Caco-2 (cell line): ENCODE results near the gene DEPDC1B. TPM values are rescaled to one million over a fixed set of nuclear protein-coding genes. Genes with fewer than 3 reads are reported as not detected.

Experiments used
- BruUV-seq: library from RNA; stranded (reverse); fragments of 400-500 nt; replicated peaks from 2 replicates; lab custom pipeline; 2021; lab: Mats Ljungman, UMichigan
- CTCF ChIA-PET: fragments of 300-600 bp; sonication (Branson Sonifier 250); formaldehyde crosslinking; loops from one replicate; lab custom pipeline; 2022; ENCODE audit warnings: antibody characterized with exemption; lab: Charles Lee
- POLR2A ChIA-PET: fragments of 300-600 bp; sonication (Branson Sonifier 250); formaldehyde crosslinking; loops from one replicate; lab custom pipeline; 2022; ENCODE audit warnings: antibody characterized with exemption; lab: Charles Lee
- DNase-seq, 2 experiments: peaks; one replicate each; pipeline versions ENCODE4 v3.0.0 to v3.0.0-alpha.2; 2020 to 2022
- H3K27me3 ChIP-seq: replicated peaks from 2 replicates; pipeline ENCODE4 v1.6.0; 2011; ENCODE audit warnings: low read length; ENCODE audit not compliant: control insufficient read depth, insufficient read depth
- H3K36me3 ChIP-seq: 2 replicates; pipeline ENCODE4 v1.5.1; 2011; ENCODE audit warnings: low read length; ENCODE audit not compliant: control insufficient read depth, insufficient read depth
- H3K4me1 ChIP-seq: fragments of 250-450 bp; sonication (Bioruptor Pico); 2 replicates; pipeline ENCODE4 v1.5.1; 2020; ENCODE audit warnings: mild to moderate bottlenecking
- H3K4me3 ChIP-seq: 2 replicates; pipeline ENCODE4 v1.5.1; 2011; ENCODE audit warnings: low read depth, mild to moderate bottlenecking, control low read depth, low read length
- H3K9me3 ChIP-seq: fragments of 250-450 bp; sonication (Bioruptor Pico); 2 replicates; pipeline ENCODE4 v1.5.1; 2020; ENCODE audit warnings: mild to moderate bottlenecking, moderate library complexity
- H3K27ac Mint-ChIP-seq: one replicate; pipeline ENCODE4 v1.8.0; 2022; ENCODE audit warnings: mixed read lengths; ENCODE audit not compliant: unreplicated experiment
- H3K27me3 Mint-ChIP-seq: one replicate; pipeline ENCODE4 v1.8.0; 2022; ENCODE audit warnings: mixed read lengths; ENCODE audit not compliant: insufficient read depth, unreplicated experiment
- H3K36me3 Mint-ChIP-seq: one replicate; pipeline ENCODE4 v1.8.0; 2022; ENCODE audit warnings: mild to moderate bottlenecking, mixed read lengths; ENCODE audit not compliant: insufficient read depth, unreplicated experiment
- H3K4me1 Mint-ChIP-seq: one replicate; pipeline ENCODE4 v1.8.0; 2022; ENCODE audit warnings: low read depth, mixed read lengths; ENCODE audit not compliant: unreplicated experiment
- H3K4me3 Mint-ChIP-seq: one replicate; pipeline ENCODE4 v1.8.0; 2022; ENCODE audit warnings: mild to moderate bottlenecking, moderate library complexity, mixed read lengths; ENCODE audit not compliant: unreplicated experiment
- H3K9me3 Mint-ChIP-seq: one replicate; pipeline ENCODE4 v1.8.0; 2022; ENCODE audit warnings: mixed read lengths; ENCODE audit not compliant: unreplicated experiment
- intact Hi-C: fragments of 100-400 bp; cut with micrococcal nuclease; formaldehyde crosslinking; loops from one replicate; pipeline ENCODE4 v1.10.0; 2022; ENCODE audit not compliant: unreplicated experiment
- total RNA-seq: library from RNA; stranded (reverse); gene quantifications from 2 replicates; pipeline ENCODE4 v1.2.3, GENCODE V29; 2022
- TF ChIP-seq, protein P1 (sequence below), 2 experiments: fragments of 200-600 bp in 1 of 2; IDR thresholded peaks; 1 replicate in 1 of 2; 2 replicates in 1 of 2; pipeline versions ENCODE4 v1.5.1 to v1.8.0; 2011 to 2022; ENCODE audit warnings: antibody characterized with exemption in 1 of 2, control low read depth in 1 of 2, inconsistent platforms in 1 of 2, low read depth in 1 of 2, low read length in 1 of 2, mild to moderate bottlenecking in 1 of 2, moderate library complexity in 1 of 2; ENCODE audit not compliant: insufficient read depth in 1 of 2, severe bottlenecking in 1 of 2, unreplicated experiment in 1 of 2

The DEPDC1B gene
- total RNA-seq, 1 experiment from 2014 or later = 44.9 TPM

DNA sequence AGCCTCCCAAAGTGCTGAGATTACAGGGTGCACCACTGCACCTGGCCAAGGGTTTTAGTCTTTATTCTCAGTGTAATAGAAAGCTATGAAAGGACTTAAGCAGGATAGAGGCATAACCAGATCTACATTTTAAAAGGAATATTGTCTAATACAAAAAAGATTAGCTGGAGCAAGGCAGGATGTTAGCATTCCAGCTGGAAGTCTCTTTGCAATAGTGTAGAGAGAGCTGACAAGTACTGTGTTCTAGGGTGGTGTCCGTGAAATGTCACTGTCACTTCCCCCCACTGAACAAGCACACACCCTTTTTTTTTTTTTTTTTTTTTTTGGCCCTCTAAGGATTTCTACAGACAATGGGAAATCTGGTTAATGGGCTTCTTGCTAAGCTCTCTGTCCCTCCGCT lies 24.2 kb upstream of the DEPDC1B start:
- peaks cover 15% of the 10 kb centered on the region for H3K4me1 Mint-ChIP-seq
- DNase-seq = no peak
- H3K36me3 Mint-ChIP-seq = no peaks in the 10 kb centered on the region
- no TSS peak for BruUV-seq
- no peaks in the 10 kb centered on the region for H3K27me3 ChIP-seq
- H3K9me3 Mint-ChIP-seq = no peaks in the 10 kb centered on the region
- ChIA-PET CTCF (interaction anchor here (0.6 kb wide), 1 partner anchor 1064 kb away, joined by 4 read pairs; no protein-coding TSS in a partner anchor), POLR2A (no interaction called here)
- no peaks in the 10 kb centered on the region for H3K9me3 ChIP-seq
- no peaks in the 10 kb centered on the region for H3K4me1 ChIP-seq
- no peak overlapping the region for H3K4me3 ChIP-seq
- no peak overlapping the region for H3K27ac Mint-ChIP-seq
- no peaks in the 10 kb centered on the region for H3K36me3 ChIP-seq
- TF ChIP-seq, protein P1, sequence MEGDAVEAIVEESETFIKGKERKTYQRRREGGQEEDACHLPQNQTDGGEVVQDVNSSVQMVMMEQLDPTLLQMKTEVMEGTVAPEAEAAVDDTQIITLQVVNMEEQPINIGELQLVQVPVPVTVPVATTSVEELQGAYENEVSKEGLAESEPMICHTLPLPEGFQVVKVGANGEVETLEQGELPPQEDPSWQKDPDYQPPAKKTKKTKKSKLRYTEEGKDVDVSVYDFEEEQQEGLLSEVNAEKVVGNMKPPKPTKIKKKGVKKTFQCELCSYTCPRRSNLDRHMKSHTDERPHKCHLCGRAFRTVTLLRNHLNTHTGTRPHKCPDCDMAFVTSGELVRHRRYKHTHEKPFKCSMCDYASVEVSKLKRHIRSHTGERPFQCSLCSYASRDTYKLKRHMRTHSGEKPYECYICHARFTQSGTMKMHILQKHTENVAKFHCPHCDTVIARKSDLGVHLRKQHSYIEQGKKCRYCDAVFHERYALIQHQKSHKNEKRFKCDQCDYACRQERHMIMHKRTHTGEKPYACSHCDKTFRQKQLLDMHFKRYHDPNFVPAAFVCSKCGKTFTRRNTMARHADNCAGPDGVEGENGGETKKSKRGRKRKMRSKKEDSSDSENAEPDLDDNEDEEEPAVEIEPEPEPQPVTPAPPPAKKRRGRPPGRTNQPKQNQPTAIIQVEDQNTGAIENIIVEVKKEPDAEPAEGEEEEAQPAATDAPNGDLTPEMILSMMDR (IDR thresholded peaks at IDR 0.05; ENCODE audit: insufficient read depth in 1 of 2, low read depth in 1 of 2, low read length in 1 of 2, severe bottlenecking in 1 of 2, unreplicated experiment in 1 of 2) = no peak
- H3K4me3 Mint-ChIP-seq = no peak overlapping the region
- H3K27me3 Mint-ChIP-seq = no peaks in the 10 kb centered on the region
- intact Hi-C loops = no loop called here

DNA sequence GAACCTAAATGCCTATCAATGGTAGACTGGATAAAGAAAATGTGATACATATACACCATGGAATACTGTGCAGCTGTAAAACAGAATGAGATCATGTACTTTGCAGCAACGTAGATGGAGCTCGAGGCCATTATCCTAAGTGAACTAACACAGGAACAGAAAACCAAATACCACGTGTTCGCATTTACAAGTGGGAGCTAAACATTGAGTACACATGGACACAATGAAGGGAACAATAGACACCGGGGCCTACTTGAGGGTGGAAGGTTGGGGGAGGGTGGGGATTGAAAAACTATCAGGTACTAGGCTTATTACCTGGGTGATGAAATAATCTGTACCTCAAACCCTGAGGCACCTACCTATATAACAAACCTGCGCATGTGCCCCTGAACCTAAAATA lies 22.4 kb upstream of the DEPDC1B start:
- H3K4me3 Mint-ChIP-seq = no peak overlapping the region
- H3K27ac Mint-ChIP-seq = no peak overlapping the region
- intact Hi-C loops = no loop called here
- Histone ChIP-seq H3K9me3 (no peaks in the 10 kb centered on the region), H3K27me3 (no peaks in the 10 kb centered on the region), H3K4me3 (no peak overlapping the region), H3K4me1 (no peaks in the 10 kb centered on the region), H3K36me3 (no peaks in the 10 kb centered on the region)
- DNase-seq = no peak
- ChIA-PET POLR2A (no interaction called here), CTCF (interaction anchor here (1.4 kb wide), 1 partner anchor 12 kb away, joined by 3 read pairs; no protein-coding TSS in a partner anchor)
- BruUV-seq = no TSS peak
- H3K36me3 Mint-ChIP-seq = no peaks in the 10 kb centered on the region
- no peaks in the 10 kb centered on the region for H3K27me3 Mint-ChIP-seq
- TF ChIP-seq, protein P1 (IDR thresholded peaks at IDR 0.05; ENCODE audit: insufficient read depth in 1 of 2, low read depth in 1 of 2, low read length in 1 of 2, severe bottlenecking in 1 of 2, unreplicated experiment in 1 of 2) = no peak
- peaks cover 15% of the 10 kb centered on the region for H3K4me1 Mint-ChIP-seq
- peaks cover 6% of the 10 kb centered on the region for H3K9me3 Mint-ChIP-seq

DNA sequence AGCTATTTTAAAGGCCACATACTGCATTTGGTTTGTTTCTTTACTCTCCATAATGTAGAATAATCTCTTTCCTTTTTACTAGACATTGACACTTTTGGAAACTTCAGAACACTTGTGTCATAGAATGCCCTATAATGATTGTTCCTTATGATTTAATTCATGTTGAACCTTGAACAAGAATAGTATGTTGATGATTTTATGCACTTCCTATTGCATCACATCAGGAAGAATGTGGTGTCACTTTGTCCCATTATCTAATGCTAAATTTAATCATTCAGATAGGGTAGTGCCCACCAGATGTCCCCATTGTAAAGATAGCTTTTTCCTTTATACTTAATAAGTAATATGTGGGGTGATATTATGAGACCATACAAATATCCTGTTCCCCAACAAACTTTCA lies 19.4 kb upstream of the DEPDC1B start:
- DNase-seq = no peak
- Mint-ChIP-seq H3K4me1 (peaks cover 15% of the 10 kb centered on the region), H3K36me3 (no peaks in the 10 kb centered on the region), H3K9me3 (peaks cover 16% of the 10 kb centered on the region), H3K27ac (no peak overlapping the region), H3K4me3 (no peak overlapping the region), H3K27me3 (no peaks in the 10 kb centered on the region)
- H3K4me3 ChIP-seq = no peak overlapping the region
- no peaks in the 10 kb centered on the region for H3K4me1 ChIP-seq
- no peaks in the 10 kb centered on the region for H3K36me3 ChIP-seq
- no peaks in the 10 kb centered on the region for H3K27me3 ChIP-seq
- intact Hi-C loops = no loop called here
- TF ChIP-seq, protein P1 (IDR thresholded peaks at IDR 0.05; ENCODE audit: insufficient read depth in 1 of 2, low read depth in 1 of 2, low read length in 1 of 2, severe bottlenecking in 1 of 2, unreplicated experiment in 1 of 2) = no peak
- CTCF ChIA-PET = no interaction called here
- POLR2A ChIA-PET = no interaction called here
- no TSS peak for BruUV-seq
- no peaks in the 10 kb centered on the region for H3K9me3 ChIP-seq
